Activated CD8-positive, alpha-beta memory T cell treated with anti-CD3 and anti-CD28 coated beads for 48 hours (primary cell): ENCODE results near the gene TBP.
"Not testable (repeated sequence)": the region's sequence is repeated elsewhere in the genome, so short reads cannot be mapped to it uniquely, and the experiment has no call there.

ENCODE experiments used
- DNase-seq, 3 experiments: peaks; one replicate each; pipeline ENCODE4 v3.0.0-alpha.2; 2020; ENCODE audit warnings: low read depth in 2 of 3, low spot score in 2 of 3

Gene TBP

GRCh38 chr6:170597278-170597677, 43.1 kb downstream of the TBP start:
- DNase-seq: no peak

GRCh38 chr6:170605574-170606259, 51.5 kb downstream of the TBP start:
- DNase-seq: no peak

- DNase-seq: not testable (repeated sequence)
These were observed 55.1 kb downstream of the TBP start for GRCh38 chr6:170609225-170609624.

- not testable (repeated sequence) for DNase-seq
These were observed 58.2 kb downstream of the TBP start for GRCh38 chr6:170612256-170612804.

DNA sequence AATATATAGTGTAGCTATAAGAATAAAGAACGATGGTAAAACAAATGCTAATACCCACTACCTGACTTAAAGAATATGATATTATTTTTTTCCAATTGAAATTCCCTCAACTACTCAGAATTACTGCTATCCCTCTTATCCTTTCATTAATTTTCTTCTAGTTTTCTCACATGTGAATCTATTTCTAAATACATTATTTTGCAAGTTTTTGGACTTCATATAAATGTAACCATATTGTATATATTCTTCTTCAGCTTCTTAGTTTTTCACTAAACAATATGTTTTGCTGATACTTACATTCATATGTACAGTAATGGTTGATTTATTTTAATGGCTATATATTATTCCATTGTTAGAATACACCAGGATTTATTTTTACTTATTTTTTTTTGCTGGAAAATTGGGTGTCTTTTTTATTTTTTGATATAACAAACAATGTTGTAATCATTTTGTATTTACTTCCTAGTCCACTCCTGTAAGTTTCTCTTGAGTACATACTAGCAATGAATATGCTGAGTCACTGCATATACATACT, 61.9 kb downstream of the TBP start:
- not testable (repeated sequence) for DNase-seq
